ENCODE data around the gene TMEM37. TPM values are rescaled to one million over a fixed set of nuclear protein-coding genes. Genes with fewer than 3 reads are reported as not detected.

The TMEM37 gene
- total RNA-seq, 3 donors from 2014 or later (not counting 1 experiment from before 2014, with no cell fraction given) = not detected

- TF ChIP-seq CTCF (IDR thresholded peaks at IDR 0.05) = no peak
- ATAC-seq = no peak
- no peak for DNase-seq
- no peak overlapping the region for H3K27ac ChIP-seq (ENCODE audit: low read length)
- no peaks in the 10 kb centered on the region for H3K27me3 ChIP-seq (ENCODE audit: control insufficient read depth, insufficient read depth, low read length)
- 83% methylated on average over 10 of the region's 10 CpGs for WGBS (ENCODE audit: insufficient coverage)
- no peak overlapping the region for H3K4me3 Mint-ChIP-seq
- no peak overlapping the region for H3K27ac Mint-ChIP-seq
- H3K36me3 Mint-ChIP-seq = no peaks in the 10 kb centered on the region
- no peaks in the 10 kb centered on the region for H3K9me3 Mint-ChIP-seq
- no peaks in the 10 kb centered on the region for H3K4me1 Mint-ChIP-seq
- intact Hi-C loops (cut with micrococcal nuclease) = no loop called here
- H3K4me1 ChIP-seq (ENCODE audit: control insufficient read depth, insufficient read depth, low read length) = no peaks in the 10 kb centered on the region
- H3K9me3 ChIP-seq (ENCODE audit: control insufficient read depth, insufficient read depth, low read length) = no peaks in the 10 kb centered on the region
- no peak overlapping the region for H3K4me3 ChIP-seq (ENCODE audit: low read length)
- H3K27me3 Mint-ChIP-seq (ENCODE audit: low read depth in 2 of 2) = peaks cover 43 to 73% of the 10 kb centered on the region in 2 donors
- H3K36me3 ChIP-seq (ENCODE audit: control insufficient read depth, insufficient read depth, low read length) = no peaks in the 10 kb centered on the region
Measured at GRCh38 chr2:119424284-119425118, 7.2 kb upstream of the TMEM37 start.

GRCh38 chr2:119425119-119425405, 6.6 kb upstream of the TMEM37 start:
- no peak for TF ChIP-seq CTCF (IDR thresholded peaks at IDR 0.05)
- Histone ChIP-seq H3K36me3 (ENCODE audit: control insufficient read depth, insufficient read depth, low read length) (no peaks in the 10 kb centered on the region), H3K27ac (ENCODE audit: low read length) (no peak overlapping the region), H3K4me3 (ENCODE audit: low read length) (no peak overlapping the region), H3K27me3 (ENCODE audit: control insufficient read depth, insufficient read depth, low read length) (no peaks in the 10 kb centered on the region), H3K9me3 (ENCODE audit: control insufficient read depth, insufficient read depth, low read length) (no peaks in the 10 kb centered on the region), H3K4me1 (ENCODE audit: control insufficient read depth, insufficient read depth, low read length) (no peaks in the 10 kb centered on the region)
- no peak for ATAC-seq
- Mint-ChIP-seq H3K36me3 (no peaks in the 10 kb centered on the region), H3K27me3 (ENCODE audit: low read depth in 2 of 2) (peaks cover 43 to 77% of the 10 kb centered on the region in 2 donors), H3K4me3 (no peak overlapping the region), H3K4me1 (no peaks in the 10 kb centered on the region), H3K27ac (no peak overlapping the region), H3K9me3 (no peaks in the 10 kb centered on the region)
- no peak for DNase-seq
- 100% methylated on average over 1 of the region's 1 CpG for WGBS (ENCODE audit: insufficient coverage)
- intact Hi-C loops (cut with micrococcal nuclease) = no loop called here

GRCh38 chr2:119425620-119426395, 5.8 kb upstream of the TMEM37 start:
- Mint-ChIP-seq H3K36me3 (no peaks in the 10 kb centered on the region), H3K4me3 (no peak overlapping the region), H3K9me3 (no peaks in the 10 kb centered on the region), H3K27ac (no peak overlapping the region), H3K4me1 (no peaks in the 10 kb centered on the region), H3K27me3 (ENCODE audit: low read depth in 2 of 2) (peaks cover 49 to 83% of the 10 kb centered on the region in 2 donors)
- no peak for TF ChIP-seq CTCF (IDR thresholded peaks at IDR 0.05)
- intact Hi-C loops (cut with micrococcal nuclease) = no loop called here
- no peaks in the 10 kb centered on the region for H3K27me3 ChIP-seq (ENCODE audit: control insufficient read depth, insufficient read depth, low read length)
- no peaks in the 10 kb centered on the region for H3K9me3 ChIP-seq (ENCODE audit: control insufficient read depth, insufficient read depth, low read length)
- H3K36me3 ChIP-seq (ENCODE audit: control insufficient read depth, insufficient read depth, low read length) = no peaks in the 10 kb centered on the region
- ATAC-seq = no peak
- no peak for DNase-seq
- no peak overlapping the region for H3K4me3 ChIP-seq (ENCODE audit: low read length)
- 84% methylated on average over 6 of the region's 7 CpGs for WGBS (ENCODE audit: insufficient coverage)
- H3K4me1 ChIP-seq (ENCODE audit: control insufficient read depth, insufficient read depth, low read length) = no peaks in the 10 kb centered on the region
- H3K27ac ChIP-seq (ENCODE audit: low read length) = no peak overlapping the region

Measured in natural killer cell (primary cell).